ENCODE measurements around the gene SFTPA2.

DNA sequence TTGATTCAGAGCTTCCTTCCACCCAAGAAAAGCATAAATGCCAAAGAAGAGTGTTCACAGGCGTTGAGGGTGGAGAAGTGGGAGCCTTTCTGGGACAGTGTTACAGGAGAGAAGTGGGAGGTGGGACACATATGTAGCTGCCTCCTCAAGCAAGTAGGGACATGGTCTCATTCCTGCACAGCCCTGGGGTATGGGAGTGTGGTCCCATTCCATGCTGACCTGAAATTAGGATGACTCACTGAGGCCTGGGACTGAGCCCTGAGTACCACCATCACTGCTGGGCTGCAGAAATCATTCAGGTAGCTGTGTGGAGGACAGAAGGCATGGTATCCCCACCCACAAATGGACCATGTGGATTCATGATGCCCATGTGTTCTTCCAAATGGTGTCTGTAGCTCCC, 33.2 kb upstream of the SFTPA2 start:
- TF ChIP-seq EZH2 (IDR thresholded peaks at IDR 0.05; ENCODE audit: borderline replicate concordance) (no peak), EZH2phosphoT487 (IDR thresholded peaks at IDR 0.05; ENCODE audit: low read depth, severe bottlenecking, unreplicated experiment) (no peak)
- TF ChIP-seq, protein P1, sequence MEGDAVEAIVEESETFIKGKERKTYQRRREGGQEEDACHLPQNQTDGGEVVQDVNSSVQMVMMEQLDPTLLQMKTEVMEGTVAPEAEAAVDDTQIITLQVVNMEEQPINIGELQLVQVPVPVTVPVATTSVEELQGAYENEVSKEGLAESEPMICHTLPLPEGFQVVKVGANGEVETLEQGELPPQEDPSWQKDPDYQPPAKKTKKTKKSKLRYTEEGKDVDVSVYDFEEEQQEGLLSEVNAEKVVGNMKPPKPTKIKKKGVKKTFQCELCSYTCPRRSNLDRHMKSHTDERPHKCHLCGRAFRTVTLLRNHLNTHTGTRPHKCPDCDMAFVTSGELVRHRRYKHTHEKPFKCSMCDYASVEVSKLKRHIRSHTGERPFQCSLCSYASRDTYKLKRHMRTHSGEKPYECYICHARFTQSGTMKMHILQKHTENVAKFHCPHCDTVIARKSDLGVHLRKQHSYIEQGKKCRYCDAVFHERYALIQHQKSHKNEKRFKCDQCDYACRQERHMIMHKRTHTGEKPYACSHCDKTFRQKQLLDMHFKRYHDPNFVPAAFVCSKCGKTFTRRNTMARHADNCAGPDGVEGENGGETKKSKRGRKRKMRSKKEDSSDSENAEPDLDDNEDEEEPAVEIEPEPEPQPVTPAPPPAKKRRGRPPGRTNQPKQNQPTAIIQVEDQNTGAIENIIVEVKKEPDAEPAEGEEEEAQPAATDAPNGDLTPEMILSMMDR (IDR thresholded peaks at IDR 0.05; ENCODE audit: poor library complexity) = no peak

Measured in hepatocyte (in vitro differentiated cells).